CD4-positive, alpha-beta T cell treated with Interleukin-4 for 1 hour (primary cell): Measurements from ENCODE around the gene MMP28.

Experiments used
- DNase-seq, 2 donors: peaks; one replicate each; pipeline ENCODE4 v3.0.0-alpha.2; 2020 to 2022

Gene MMP28, protein sequence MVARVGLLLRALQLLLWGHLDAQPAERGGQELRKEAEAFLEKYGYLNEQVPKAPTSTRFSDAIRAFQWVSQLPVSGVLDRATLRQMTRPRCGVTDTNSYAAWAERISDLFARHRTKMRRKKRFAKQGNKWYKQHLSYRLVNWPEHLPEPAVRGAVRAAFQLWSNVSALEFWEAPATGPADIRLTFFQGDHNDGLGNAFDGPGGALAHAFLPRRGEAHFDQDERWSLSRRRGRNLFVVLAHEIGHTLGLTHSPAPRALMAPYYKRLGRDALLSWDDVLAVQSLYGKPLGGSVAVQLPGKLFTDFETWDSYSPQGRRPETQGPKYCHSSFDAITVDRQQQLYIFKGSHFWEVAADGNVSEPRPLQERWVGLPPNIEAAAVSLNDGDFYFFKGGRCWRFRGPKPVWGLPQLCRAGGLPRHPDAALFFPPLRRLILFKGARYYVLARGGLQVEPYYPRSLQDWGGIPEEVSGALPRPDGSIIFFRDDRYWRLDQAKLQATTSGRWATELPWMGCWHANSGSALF

DNA sequence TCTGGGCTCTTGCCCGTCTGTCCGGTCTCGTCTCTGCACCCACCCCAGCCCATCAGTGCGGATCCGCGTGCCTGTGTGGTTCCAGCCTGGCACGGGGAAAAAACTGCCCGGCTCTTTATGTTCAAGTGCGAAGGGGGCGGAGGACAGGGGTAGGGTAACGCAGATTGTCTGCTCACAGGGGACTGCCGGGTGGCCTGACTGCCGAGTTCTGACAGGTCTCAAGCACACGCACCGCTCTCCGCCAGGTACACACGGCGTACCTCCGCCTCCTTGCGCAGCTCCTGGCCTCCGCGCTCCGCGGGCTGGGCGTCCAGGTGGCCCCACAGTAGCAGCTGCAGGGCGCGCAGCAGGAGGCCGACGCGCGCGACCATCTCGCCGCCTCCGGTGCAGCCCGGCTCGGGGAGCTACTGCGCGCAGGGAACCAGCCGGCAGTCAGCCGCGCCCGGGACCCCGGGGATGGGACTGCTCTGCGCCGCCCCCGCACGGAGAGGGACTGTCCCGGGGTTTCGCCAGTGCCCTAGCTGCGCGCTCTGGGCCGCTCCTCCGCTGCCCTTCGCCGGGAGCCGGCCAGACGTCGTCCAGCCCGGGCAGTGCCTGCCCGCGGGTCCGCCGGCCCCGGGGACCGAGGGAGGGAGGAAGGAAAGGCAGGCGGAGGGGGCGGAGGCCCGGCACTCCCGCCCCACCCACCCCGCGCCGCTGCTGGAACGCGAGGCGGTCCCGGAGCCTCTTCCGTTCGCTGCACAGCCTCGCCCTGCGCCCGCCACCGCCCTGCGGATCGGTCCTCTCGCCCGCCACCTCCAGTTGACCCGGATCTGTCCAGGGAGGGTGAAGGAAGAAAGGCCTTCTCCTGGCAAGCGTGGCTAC, at the start of gene MMP28:
MMP28 (minus strand) TSS at position 635 of the 864 bp plus-strand sequence; CDS start at position 371, 264 bp downstream.
- peak in 1 of 2 donors; percentile 22 for DNase-seq

DNA sequence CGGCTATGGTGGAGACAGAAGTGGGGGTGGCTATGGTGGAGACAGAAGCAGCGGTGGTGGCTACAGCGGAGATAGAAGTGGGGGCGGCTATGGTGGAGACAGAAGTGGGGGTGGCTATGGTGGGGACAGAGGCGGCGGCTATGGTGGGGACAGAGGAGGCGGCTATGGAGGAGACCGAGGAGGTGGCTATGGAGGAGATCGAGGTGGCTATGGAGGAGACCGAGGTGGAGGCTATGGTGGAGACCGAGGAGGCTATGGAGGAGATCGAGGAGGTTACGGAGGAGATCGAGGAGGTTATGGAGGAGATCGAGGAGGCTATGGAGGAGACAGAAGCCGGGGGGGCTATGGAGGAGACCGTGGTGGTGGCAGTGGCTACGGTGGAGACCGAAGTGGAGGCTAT, 49.1 kb upstream of the MMP28 start:
- DNase-seq, result no peak

DNA sequence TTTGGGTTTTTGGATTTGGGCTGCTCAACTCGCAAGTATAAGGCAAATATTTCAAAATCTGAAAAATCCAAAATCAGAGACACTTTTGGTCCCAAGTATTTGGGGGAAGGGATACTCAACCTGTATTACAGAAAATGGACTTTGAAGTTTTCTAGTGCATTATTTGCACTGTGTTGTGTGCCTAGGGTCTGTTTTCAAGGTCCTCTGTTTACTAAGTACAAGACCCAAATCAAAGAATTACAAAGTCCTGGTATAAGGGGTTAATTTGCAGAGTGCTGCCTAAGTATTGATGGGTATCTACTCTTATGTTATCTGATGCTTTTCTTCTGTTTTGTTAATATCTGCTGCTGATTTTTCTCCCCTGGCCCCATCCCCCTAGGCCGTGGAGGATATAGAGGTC, 48.3 kb upstream of the MMP28 start:
- DNase-seq, result no peak

DNA sequence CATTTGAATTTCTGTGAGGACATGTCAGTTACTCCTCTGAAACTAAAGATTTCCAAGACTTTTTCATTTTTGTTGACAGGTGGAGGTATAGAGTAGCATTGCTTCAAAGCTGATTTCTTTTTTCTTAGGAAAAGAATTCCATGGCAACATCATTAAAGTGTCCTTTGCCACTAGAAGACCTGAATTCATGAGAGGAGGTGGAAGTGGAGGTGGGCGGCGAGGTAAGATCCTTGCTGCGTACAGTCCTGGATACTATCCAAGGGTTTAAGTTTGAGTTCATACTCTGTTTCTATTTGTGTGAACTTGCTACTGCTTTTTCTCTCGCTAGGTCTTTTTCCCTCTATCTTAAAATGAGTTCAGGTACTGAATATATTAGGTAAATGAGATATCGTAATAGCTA, 46.8 kb upstream of the MMP28 start:
- DNase-seq, result no peak

DNA sequence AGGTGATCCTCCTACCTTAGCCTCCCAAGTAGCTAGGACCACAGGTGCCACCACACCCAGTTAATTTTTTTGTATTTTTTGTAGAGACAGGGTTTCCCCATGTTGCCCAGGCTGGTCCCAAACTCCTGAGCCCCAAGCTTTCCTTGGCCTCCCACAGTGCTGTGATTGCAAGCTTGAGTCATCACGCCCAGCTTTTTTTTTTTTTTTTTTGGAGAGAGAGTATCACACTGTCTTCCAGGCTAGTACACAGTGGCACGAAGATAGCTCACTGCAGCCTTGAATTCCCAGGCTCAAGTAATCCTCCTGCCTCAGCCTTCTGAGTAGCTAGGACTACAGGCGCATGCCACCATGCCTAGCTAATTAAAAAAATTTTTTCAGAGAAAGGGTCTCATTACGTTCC, 46.1 kb upstream of the MMP28 start:
- DNase-seq, result no peak

DNA sequence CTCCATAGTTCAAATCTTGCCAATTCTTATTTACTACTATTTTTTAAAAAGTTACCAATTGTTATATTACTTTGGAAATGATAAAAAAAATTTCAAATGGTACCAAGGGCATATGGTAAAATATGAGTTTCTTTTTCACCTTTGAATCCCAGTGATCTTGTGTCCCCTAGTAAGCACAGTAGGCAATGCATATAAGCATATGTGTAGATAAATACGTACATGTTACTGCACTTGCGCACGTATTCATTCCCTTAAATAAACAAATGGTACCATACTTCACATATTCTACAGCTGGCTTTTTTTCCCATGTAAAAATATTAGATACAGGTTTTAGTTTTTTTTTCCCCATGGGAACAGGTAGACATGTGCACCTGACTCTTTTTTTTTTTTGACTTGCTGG, 45.7 kb upstream of the MMP28 start:
- DNase-seq, result no peak

DNA sequence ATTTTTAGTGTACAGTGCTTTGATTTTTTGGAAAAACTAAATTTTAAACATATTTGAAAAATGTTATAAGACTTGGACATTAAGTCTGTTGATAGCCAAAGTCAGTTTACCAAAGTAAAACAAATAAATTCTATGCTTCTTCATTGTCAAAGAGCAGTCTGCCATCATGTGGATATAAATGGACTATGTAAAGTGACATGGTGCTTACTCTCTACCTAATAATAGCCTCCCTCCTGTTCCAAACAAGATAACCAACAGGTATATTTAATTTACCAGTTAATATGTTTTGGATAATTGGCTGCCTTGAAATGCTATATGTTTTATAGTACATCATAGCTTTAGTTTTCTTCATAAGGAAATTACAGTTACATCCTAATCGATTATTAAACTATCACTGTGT, 29.8 kb upstream of the MMP28 start:
- no peak for DNase-seq

DNA sequence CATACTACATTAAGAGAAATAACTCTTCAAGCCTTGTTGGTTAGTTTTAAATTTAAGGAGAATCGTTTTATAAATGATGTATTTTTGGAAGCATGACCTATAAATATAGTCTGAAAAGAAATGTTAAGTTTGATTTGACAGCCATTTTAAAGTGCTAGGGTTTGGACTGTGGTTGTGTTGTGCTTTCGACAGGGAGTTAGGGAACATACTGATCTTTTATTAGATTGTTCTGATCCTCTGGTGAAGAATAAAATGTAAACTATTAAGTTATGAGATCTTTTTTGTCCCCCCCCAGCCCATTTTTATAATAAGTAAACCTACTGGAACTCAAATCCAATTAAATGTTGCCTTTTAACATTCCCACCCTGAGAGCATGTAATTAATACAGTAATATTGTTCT, 25.9 kb upstream of the MMP28 start:
- DNase-seq, result no peak

DNA sequence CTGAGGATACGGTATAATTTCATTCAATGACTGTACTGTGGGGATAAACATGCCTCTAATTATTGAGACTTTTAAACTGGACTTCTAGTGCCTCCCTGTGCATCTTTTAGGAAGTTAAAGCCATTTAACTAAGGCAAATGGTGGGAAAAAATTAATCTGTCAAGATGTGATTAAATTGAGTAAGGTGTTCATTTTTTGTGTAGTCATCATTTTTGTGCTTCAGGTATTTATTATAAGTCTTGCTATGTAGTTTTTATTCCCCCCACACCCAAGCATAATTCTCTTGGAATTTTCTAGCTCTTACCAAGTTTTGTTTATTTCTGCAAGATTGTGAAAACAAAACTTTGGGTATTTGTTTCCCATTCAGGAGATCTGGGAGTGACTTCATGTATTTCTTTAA, 24.0 kb upstream of the MMP28 start:
- DNase-seq, result no peak

DNA sequence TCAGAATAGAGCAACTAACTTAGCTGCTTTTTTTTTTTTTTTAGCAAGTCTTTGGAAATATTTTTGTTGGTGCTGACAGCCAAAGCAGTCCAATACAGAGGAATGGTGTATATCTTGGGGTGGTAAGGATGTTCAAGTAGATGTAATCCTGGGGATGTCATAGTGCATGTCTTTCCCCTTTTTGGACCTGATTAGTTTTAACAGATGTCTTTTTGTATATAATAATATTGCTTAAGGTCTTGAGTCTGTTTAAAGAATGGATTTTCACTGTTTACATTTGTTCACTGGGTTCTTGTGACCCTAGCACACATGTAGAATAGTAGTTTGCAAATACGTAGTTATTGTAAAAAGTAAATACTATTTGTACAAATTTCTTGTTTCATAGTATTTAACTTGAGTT, 21.8 kb upstream of the MMP28 start:
- no peak for DNase-seq

DNA sequence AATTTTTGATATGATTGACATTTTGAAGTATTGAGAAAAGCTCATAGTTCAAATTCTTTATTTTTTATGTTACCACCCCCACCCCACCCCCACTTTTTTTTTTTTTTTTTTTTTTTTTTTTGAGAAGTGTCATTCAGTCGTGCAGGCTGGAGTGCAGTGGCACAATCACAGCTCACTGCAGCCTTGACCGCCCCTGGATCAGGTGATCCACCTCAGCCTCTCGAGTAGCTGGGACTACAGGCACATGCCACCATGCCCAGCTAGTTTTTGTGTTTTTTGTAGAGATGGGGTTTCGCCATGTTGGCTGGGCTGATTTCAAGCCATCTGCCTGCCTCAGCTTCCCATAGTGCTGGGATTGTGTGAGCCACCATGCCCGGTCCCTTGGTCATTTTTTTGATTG, 21.3 kb upstream of the MMP28 start:
- no peak for DNase-seq

DNA sequence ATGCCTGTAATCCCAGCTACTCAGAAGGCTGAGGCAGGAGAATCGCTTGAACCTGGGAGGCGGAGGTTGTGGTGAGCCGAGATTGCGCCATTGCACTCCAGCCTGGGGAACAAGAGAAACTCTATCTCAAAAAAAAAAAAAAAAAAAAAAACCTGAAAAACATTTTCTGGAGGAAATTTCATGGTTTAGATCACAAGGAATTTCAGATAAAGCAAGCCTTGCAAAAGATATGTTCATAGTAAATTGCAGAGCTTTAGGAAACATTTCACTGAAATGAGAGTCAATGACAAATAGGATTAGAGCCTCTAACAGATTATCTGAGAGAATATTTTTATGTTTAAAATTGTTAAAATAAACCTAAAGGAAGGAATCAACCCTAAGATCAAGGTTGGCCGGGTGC, 17.0 kb upstream of the MMP28 start:
- DNase-seq, result no peak

DNA sequence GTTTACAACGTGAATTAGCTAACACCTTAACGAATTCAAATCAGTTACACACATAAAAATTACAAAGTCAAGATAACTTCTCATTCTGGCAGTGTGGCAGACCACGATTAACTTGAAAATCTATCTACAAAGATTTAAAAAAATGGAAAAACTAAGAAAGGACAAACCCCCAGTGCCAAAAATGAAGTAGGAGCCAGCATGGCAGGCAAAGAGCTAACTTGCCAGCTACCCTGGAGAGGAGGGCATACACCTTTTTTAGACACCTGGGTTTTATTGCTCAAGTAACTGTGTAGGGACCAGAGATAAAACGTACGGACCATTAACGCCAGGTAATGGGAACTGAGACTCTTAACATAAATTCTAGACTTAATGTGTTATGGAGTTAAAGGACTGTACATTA, 16.3 kb upstream of the MMP28 start:
- DNase-seq, result no peak

DNA sequence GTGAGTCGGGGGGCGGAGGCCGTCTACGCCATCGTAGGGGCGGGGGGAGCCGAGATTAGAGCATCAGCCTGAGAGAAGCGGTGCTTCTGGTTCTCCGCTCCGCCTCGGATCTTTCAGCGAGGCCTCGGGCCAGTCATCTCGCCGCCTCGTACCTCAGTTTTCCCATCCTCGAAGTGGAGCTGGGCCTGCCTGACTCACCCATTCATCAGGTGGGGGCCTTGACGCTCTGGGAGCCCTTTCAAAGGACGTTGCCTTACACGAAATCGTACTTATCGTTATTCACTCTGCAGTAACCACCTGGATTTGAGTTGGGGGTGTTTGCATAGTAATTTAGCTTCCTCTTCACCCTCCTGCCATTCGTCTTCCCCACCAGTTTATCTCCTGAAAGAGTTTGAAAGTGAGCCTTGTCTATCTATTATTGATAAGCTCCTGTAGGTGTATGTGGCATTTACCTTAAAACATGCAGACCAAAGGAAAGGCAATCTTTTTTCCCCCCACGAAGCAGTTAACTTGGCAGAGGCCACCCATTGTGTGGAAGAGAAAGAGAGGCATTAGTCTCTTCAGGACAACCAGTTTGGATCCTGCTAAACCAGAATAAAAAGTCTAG, 14.5 kb upstream of the MMP28 start:
- DNase-seq, result no peak

DNA sequence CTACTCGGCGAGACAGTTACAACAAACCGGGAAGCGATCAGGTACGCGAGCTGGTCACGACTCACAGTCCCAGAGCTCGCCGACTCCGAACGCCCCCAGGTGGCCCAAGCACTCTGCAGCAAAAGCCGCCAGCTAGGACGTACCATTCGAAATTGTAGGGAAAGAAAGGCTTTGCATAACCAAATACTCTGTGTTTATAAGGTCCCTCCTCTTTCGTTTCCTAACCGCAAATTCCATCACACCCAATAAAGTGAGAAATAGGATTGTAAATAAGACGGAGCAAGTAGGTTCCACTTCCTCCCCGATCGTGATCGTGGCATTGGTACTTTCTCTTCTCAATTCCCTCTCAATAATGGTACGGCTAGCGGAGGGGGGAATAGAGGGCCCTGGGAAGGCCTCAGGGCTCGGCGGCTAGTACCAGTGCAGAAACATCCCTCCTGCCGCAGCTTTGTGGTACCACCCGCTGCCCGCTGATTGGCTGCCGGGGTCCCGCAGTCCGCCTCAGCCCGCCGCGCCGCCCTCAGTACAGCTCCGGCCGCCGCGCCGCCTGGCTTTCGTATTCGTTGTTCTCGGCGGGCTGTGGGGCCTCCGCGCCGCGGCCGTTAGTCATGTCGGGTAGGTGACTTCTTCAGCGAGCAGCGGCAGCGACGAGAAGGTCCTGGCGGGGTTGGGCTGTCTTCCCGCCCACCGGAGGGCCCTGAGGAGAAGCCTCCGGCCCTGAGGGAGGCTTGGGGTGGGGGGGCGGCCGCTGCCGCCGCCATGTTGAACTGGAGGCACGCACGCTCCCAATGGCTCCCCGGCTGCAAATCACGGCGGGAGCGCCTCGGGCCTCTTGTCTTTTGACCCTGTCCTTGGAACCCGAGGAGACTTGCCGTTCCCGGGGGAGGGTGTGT, 13.8 kb upstream of the MMP28 start, which contains the start of gene TAF15:
TAF15 (plus strand) TSS at position 523 of the 893 bp plus-strand sequence; CDS start at position 609, 86 bp downstream.
- peak; percentile 97 to 98 for DNase-seq

DNA sequence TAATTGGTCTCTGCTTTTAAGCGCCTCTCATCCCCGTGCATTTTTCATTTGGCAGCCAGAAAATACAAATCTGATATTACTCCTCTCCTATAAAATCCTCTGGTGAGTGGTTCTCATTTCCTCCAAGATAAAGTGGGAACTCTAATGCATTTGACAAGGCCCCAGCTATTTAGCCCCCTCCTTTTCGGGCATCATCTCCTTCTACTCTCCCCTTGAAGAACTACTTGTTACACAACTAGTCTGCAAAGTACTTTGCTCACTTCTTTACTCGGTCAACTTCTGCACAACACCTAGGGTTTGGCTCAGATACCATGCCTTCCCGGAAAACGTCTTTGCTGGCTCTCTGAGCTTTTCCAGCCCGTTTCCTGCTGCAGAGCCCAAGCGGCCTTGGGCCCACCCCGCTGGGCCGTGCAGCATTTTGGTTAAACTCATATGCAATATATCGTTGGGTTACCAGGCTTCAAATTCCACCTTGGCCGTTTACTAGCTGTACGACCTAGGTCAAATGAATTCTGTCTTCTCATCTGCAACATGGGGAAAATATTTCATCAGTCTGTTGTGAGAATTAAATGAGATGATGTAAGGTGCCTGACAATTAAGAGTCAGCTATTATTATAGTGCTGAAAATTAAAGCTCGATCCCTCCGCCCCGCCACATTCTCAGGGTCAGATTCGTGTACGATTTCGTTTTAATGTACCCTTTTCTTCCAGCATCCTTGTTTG, 13.0 kb upstream of the MMP28 start:
- no peak for DNase-seq

DNA sequence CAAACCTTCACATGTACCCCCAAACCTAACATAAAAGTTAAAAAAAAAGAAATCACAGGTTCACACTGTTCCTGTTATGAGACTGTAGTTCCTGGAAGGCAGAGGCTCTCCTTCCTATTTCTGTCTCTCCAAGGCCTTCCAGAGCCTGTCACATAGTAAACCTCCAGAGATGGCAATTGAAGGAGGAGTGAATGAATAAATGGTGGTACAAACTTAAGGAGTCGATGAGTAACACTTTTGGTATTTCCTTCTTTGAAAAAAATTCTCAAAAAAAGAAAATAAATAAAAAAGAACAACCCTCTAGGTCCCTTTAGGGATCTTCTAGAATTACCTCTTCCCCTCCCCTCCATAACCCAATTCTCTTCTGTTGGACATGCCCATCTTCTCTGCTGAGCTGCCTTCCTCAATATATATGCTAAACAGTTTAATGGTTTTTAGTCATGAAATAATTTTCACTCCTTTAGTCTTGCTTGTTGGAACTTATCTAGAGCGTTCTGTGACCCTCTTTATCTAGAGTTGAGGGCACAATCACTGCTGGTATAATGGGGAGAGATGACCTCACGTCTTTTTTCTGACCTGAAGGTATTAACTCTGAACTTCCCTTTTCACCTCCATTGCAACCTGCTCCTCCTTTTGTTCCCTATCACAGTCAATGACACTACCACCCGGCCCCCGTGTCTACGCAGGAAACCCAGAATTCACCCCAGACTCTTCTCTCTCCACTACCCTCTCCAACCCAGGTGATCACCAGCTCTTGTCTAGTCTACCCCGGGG, 12.1 kb upstream of the MMP28 start:
- no peak for DNase-seq

DNA sequence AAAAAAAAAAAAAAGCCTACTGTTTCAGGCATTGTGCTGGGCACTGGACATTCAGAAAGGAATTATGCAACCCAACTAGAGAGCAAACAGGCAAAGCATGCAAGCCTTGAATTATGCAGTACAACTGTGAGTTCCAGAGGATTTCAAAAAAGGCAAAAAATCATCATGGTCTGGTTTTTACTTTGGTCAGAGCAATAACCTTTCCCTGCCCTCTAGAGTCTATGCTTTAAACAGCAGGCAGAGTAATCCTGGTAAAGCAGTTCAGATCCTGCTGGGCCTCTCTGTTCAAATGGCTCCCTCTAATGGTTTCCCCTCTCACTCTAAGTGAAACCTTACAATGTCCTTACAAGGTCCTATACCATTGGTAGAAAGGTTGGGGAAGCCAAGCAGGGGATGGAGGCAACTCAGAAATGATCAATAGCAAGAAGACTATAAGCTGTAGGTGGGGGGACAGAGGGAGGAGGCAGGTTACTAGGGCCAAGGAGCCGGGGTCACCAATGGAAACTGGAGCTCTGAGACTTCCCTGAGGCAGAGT, 9.3 kb upstream of the MMP28 start:
- peak; percentile 65 to 84 for DNase-seq

DNA sequence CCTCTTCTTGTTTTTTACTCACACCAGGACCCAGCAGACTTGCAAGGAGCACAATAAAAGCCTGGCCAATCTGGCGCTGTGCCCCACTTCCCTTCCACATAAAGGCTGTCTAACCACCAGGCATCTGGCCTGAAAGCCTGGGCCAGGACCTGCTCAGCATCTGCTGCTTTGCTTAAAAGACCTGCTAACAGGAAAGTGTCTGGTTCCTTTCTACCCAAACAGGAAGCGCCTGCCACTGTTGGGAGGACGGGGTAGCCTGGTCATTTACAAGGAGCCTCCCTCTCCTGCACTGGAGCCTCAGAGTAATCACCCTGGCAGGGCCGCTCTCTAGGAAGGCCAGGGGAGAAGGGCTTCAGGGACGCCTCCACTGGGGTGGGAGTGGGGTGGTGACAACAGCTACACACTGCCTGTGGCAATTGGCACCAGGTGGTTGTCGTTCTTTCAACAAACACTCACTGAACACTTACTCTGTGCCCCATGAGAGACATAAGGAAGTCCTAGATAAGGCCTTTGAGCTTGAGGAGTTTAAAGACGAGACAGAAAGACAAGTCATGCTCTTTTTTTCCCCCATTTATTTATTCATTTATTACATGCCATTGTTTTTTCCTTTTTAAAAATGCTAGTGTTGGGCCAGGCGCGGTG, 6.3 kb upstream of the MMP28 start:
- peak in 1 of 2 donors; percentile 58 for DNase-seq

DNA sequence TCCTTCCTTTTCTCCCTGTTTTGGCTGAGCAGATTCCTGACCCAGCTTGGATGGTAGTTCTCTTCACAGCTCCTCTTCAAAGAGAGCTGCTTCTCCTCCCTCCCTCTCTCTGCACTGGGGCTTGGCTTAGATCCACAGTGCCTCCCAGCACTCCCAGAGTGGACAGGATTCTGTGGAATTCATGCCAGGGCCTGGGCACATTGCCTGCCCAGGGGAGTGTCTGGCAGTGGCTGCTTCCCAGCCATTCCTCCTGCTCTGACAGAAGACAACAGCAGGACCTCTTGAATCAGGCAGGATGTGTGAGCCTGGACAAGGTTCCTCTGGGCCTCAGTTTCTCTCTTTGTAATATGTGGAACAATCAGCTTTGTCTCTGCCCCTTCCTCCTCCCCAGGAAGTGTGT, 4.5 kb upstream of the MMP28 start:
- no peak for DNase-seq
